Medulla oblongata (tissue), 1 donor: ENCODE data around the gene DEXI.
A peak's percentile ranks its signal among the peaks of the same experiment; 100 is the strongest.
"Not testable (repeated sequence)": the region's sequence is repeated elsewhere in the genome, so short reads cannot be mapped to it uniquely, and the experiment has no call there.

Experiments
- DNase-seq: peaks from one replicate; pipeline ENCODE4 v3.0.0-alpha.2; 2015; ENCODE audit errors: extremely low spot score

DEXI gene

DNA sequence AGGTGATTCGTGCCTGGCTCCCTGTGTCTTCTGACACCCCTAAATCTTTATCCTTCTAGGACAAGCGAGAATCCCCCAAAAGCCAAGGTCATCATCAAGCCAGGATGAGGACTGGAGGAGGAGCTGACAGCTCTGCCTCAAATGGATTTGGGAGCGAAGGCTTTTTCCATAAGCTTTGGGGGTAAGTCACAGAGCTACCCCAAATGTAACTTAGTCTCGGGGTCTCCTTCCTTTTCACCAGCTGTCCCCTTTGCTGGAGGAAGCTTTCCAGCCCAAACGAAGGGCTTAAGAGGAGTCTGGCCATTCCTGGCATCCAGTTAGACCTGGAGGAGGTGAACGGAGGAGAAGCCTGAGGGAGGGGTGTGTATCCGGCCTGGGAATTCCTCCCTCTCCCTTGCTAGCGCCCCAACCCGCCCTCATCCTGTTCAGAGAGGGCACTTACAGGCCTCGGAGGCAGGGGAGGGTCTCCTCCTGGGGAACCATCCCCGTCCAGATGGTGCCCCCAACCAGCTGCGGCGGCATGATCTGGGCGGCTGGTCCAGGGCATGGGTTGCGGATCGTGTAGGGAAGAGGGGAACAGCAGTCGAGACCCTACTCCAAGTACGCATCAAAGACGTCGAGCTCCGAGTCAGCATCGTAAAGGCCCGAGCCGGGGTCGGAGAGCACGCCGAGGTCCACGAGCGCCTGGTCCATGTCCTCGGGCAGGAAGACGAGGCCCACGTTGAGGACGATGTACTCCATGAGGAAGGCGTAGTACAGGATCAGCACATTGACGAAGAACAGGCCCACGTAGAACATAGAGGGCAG lies 938 bp downstream of the DEXI start:
- no peak for DNase-seq

DNA sequence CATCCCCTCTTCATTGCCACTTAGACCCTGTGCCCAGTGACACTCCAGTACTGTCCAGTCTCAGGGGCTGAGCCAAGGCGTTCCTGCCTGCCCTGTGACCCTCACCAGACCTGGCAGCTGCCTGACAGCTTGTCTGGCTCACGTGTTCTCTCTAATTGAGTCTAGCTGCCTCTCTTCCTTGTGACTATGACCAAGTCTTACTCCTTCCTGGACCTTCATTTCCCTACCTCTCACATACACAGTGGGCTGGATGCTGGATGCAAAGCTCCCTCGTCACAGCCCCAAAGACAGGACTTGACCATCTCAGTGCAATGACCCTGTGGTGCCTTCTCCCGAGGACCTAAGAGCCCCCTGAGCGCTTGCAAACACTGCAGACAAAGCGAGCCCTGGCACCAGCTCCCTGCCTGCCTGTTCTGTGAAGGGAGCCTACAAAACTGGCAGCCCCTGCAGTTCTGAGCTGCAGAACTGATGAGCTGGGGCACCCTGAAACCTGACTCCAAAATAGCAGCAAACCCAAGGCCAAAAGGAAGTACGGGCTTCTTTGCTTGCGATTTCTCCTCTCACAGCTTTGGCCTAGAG lies 1.7 kb downstream of the DEXI start:
- DNase-seq, result peak; percentile 48

DNA sequence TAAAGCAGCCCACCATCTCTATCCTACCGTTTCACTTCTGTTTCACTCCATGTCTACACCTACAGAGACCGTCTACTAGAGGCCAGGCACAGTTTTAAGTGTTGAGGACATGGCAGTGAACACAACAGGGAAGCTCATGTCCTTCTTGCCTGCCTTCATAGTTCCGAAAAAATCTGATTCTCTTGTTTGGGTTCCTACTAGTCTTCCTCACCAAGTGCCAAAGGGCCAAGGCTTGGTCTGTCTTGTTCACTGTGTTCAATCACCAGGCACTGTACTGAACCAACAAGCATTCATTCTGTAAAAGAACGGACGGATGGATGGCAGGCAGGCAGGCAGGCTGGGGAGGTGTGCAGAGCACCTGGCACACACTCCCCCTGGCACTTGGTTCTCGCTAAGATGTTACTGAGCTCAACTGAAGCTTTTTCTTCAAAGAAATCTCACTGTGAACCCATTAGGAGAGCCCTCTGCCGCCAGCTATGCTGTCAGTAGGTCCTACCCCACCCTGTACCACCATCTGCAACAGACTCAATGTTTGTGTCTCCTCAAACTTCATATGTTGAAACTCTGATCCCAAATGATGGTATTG lies 2.5 kb downstream of the DEXI start:
- no peak for DNase-seq

DNA sequence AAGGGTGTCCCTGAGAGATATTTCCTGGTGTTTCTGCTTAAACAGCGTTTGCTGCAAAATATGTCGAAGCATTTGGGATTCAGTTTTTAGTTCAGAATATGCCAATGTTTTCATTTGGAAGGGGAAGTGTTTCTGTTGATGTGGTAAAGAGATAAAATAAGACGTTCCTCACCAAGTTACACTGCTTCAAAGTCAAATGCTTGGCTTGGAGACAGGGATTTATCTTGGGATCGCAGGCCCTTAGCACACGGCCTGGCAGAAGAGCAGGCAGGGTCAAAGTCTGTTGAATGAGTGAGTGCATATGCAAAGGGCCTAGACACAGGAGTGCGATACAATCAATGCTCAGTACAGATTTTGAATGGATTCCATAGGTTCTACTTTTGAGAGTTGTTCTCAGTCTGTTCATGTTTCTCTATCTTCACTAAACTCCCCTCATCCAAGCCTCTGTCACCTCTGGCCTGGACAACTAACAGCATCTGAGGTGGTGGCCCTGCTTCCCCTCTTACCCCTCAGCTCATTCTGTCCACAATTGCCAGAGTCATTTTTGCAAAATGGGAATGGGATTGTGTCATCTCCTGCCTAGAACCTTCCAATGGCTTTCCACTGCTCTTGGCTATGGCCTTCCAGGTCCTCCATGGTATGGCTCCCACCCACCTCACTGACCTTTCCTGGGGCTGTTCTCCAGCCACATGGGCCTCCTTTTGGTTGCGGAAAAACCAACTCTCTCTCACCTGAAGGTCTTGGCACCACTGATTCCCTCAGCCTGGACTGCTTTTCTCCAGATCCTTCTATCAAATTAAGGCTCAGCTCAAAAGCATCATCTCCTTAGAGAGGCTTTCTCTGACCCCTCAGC lies 3.2 kb downstream of the DEXI start:
- DNase-seq, result no peak

DNA sequence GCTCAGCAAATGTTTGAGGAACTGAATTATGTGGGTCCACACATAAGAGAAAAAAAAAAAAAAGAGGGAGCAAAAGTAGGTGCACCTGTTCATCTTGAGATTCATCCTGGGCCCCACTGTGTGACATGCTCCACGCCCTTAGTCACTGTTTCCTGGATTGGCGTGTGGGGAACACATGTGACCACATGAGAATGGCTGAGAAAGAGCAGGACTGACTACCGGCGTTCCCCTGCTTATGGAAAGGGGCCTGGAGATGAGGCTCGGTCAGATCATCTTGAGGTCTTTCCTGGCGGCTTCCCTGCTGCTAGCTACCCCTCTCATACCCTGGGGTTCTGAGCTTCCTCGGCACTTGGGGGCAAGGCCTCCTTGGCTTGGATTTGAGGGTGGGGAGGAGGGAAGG lies 3.9 kb downstream of the DEXI start:
- DNase-seq, result no peak

DNA sequence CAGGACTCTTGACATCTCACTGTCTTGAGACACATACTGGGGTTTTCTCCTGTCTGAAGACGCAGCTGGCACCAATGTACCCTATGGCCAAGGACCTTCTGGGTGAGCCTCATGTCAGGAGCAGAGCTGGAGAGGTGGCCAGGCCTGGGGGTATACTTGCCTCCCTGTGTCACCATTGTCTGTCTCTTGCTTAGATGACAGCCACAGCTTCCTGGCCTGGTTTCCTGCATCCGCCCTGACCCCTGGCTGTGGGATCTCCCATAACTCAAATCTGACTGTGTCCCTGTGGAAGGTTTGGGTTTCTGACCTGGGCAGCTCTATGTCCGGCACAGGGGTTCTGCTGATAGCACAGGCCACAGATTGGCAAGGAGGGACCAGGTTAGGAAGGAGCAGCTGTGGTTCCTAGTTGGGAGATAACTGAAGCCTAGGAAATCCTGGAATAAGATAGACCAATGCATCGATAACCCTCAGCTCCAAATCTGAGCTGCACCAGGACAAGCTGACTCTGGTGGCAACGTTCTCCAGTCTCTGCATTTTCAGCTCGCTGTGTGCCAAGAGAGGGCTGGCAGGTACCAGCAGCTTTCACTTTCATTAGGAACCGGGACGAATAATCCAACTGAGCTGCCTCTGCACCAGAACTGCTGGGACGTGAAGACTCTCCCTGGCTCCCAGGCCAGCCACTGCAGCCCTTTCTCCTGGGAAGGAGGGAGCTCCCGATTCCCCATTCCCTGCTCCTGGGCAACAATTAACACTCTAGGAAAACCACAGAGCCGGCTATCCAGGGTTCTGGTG lies 5.0 kb downstream of the DEXI start:
- peak; percentile 64 for DNase-seq

DNA sequence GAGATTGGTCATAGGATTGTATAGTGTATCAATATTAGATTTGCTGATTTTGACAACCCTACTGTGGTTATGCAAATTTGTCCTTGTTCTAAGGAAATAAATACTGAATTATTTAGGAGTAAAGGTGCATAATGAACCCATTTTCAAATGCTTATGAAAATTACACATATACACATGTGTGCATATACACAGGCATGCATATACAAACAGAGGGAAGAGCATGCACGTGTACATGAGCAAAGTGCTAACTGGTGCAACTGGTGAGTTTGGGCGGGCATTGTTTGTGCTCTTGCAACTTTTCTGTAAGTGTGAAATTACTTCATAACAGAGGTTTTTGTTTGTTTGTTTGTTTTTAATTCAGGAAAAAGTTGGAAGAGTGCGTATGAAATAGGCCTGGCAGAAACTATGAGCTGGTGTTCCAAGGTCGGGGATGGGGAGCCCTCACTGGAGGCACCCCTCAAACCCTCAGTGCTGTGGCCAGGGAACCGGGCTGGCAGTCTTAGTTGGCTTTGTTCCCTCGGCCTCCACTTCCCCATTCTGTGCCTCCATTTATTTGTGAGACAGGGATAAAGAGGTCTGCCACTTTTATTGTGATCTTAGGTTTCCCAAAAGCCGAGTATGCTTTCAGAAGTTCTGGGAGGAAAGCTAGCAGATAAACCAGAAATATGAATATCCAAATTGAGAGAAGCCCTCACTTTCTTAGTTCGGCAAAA lies 5.8 kb downstream of the DEXI start:
- DNase-seq, result no peak

DNA sequence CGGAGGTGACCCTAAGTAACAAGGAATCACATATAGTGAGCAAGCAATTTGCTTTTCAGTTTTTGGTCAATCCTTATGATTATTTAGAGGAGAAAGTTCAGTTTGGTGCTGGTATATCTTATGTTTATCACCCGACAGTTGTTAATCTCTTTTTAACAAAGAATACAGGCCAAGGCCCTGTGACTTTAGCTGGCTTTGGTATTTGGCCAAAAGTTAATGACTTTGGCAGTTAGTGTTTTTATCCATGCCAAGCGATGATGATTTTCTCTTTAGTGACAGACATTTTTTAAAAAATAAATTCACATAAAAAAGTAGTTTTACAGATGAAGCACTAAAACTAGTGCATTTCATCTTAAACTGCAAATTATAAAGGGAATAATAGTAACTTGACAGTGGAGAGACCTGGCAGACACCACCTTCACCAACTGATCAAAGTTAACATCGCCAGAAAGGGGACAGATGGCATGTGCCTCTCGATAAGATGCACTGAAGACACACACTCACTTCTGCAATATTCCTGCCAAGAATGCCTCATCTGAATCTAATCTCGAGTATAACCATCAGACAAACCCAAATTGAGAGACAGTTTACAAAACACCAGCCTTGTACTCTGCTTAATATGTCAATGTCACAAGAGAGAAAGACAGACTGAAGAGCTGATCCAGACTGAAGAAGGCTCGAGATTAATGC lies 6.9 kb downstream of the DEXI start:
- no peak for DNase-seq

DNA sequence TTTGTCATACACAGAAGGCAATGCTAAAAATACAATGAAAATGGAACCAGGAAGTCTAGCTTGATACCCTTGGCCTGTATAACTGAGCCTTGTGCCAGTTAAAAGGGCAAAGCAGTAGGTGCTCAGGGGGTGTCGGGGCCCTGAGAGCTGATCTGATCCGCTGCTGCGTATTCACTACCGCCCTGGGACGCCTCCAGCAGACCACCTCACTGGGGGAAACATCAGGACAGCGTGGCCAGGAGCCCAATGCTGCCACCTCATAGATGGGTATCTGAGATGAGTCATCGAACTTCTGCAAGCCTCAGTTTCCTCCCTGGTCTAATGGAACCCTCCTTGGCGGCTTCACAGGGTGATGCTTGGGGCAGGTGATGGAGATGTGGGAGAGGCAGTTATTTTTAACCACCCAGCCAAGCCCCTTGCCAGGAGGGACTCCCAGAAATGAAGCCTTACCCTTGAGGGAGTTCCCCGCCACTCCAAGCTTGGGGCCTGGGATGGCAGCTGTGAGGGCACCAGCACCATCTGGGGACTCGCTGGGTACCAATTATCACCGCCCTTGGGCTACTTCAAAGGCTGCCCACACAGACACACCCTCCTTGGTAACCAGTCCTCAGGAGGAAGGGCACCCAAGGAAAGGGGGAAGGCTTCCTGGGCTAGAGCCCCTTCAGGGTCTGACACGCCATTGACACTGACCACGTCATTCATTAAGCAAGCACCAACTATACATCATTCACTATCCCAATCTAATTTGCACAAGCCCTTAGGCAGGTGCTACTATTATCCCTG lies 7.8 kb downstream of the DEXI start:
- DNase-seq, result no peak

DNA sequence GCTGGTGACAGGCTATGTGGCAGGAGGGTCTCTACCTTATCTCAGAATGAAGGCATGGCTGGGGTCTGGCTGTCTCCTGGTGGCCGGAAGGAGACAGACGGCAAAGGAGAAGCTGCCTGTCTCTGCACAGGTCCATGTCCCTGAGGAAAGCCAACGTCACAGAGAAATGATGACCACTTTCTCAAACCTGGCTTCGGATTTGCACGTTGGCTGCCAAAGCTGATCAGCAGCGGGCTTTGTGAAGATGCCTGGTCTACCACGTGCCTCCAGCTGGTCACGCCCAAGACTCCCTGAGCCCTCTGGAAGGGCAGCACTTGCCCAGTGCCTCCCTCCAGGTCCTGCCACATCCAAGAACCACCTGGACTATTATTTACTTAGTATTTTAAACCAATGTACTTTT lies 8.4 kb downstream of the DEXI start:
- DNase-seq, result no peak

DNA sequence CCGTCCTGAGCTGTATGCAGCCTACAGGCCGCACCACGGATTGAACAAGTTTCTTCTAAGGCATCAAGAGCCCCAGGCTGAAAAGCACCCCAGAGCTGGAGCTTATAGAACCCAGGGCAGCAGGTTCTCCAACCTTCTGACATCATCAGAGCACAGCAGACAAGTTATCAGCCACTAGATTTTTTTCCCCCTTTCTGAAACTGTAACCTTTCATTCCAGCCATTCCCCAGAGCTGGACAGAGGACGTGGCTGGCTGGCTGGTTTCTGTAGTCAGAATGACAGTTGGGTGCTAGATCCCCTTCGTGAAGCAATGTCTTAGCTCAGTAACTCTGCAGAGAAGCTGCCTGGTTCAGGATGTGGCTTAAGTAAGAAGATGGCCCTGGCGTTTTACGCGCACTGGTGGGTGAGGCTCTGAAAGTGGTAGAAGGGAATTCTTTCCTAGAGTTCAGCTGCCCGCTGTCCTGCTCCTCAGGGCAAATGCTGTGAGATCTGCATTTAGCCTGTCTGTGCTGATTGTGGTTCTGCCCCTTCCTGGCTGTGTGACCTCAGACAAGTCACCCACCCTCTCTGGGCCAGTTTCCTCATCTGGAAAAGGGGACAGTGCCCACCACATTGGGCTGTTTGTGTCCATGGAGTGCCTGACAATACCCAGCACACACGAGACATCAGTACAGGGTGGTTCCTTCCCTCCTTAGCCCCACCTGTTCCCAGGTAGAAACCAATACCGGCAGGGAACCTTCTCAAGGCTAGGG lies 9.1 kb downstream of the DEXI start:
- no peak for DNase-seq

DNA sequence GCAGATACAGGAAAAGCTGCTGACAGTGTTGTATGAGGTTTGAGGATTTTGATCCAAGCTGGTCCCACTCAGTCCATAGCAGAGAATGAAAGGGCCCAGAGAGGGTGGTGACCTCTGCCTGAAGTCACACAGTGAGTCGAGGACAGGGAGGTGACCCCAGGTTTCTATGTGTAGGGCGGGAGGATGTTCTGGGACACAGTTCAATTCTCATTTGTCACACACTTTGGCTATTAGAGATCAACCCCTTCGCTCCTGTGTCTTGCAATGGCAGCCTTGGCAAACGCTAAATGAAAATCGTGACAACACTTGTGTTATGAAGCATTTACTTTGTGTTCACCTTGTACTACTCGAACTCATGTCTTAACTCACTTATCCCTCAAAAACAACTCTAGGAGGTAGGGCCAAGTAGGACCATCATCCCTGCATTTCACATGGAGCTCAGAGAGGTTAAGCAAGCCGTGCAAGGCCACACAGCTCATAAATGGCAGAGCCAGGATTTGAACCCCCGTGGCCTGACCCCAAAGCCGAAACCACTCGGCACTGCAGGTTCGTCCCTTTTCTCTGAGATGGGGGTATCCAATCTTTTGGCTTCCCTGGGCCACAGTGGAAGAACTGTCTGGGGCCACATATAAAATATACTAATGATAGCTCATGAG lies 10.2 kb downstream of the DEXI start:
- no peak for DNase-seq

DNA sequence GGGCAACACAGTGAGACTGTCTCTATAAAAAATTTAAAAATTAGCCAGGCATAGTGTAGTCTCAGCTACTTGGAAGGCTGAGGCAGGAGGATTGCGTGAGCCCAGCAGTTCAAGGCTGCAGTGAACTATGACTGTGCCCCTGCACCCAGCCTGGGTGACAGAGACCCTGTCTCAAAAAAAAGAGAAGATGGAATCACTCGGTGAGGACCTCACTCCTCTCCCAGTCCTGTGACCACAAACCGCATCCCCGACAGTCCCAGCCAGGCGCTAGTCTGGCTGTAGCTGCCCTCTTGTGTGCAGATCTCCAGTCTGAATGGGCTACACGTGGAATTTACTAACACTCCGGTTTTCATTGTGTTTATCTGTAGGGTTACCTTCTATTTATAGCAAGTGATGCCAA lies 11.1 kb downstream of the DEXI start:
- no peak for DNase-seq

DNA sequence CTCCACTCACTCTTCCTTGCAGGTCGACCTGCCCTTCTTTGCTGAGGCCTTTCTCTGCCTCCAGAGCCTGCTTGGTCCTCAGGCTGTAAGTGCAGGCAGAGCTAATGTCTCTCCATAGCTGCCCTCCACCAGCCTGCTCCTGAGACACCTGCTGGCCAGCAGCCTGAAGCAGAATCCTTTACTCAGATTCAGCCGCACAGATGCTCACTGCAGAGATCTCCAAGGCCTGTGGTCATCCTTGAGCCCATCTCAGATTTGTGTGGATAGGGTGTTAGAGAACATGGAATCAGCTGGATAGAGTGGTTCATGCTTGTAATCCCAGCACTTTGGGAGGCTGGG lies 11.5 kb downstream of the DEXI start:
- no peak for DNase-seq

DNA sequence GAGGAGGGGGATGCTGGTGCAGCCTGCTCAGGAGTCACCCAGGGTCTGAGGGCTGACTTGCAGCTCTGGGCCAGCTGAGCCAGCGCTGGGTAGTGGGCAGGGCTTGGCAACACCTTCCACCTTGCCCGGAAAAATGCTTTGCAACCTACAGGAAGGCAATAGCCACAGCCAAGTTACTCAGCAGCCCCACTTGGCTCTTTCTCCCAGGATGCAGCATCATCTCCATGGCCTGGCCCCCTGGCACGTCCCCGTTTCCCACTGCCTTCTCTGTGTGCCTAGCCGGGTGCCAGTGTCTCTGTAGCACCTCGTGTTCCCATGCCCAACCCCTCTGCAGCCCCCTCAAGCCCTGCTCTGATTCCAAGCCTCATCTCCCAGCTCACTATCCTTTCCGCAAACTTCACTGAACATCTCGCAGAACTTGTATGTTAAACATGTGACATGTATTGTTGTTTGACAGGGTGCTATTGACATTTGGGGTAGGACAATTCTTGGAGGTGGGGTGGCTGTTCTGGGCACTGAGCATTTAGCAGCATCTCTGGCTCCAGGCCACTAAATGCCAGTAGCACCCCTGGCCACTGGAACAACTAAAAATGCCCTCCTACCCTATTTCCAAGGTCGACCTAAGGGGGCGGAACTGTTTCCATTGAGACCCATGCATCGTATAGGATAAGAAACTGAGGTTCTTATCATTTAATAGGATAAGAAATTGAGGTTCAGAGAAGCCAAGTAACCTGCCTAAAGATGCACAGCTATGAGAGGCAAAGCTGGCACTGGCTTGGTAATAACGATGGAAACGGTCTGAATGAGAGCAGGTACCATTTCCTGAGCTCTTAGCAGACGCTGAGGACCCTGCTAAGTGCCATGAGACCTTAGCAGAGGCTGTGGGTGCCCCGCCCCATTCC lies 12.2 kb downstream of the DEXI start:
- DNase-seq, result no peak

DNA sequence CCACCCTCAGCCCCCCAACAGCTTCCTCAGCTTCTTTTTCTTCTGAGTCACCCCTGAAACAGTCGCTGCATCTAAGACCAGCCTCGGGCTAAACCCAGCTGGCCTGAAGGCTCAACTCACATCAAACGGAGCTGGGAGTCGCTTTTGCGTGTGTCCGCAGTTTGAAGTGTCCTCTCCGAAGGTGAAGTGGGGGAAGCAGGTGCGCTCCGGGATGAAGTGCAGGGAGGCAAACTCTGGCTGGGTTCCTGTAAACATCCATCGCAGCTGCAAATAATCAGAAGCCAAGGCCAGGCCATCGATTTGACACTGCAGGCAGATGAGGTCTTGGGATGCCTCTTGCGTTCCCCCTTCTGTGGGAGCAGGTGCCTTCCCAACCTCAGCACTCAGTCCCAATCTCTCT lies 13.2 kb downstream of the DEXI start:
- DNase-seq, result not testable (repeated sequence)

DNA sequence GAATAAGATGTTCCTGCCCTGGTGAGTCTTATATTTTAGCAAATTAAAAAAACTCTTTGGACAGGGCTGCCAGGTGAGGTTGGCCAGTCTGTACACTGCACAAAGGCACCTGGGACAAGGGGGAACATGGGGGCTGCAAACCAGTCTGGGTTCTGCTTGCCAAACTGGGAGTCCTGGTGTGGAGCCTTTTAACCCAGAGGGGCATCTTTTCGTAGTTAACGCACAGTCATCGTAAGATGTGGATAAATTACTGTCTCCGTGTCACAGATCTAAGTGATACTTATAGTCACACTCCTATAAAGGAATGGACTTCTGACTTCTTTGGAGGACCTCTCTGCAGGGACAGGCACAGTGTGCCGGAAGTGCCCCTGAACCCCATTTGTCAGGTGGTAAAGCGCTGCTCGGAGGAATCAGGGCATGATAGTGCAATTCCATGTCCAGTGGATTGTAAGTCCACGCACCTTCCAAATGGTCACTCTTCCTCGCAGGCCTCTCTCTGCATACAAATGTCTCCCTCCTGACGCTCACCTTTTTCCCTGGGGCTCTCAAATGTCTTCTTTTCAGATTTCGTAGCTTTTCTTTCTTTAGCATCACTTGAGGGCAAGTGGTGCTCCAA lies 14.7 kb downstream of the DEXI start:
- no peak for DNase-seq
